ENCODE results near the gene PRKCE. TPM values are rescaled to one million over a fixed set of nuclear protein-coding genes. Genes with fewer than 3 reads are reported as not detected.

PRKCE gene
- total and polyA plus RNA-seq, 2 of the 8 experiments (the other 6 are each of a cell fraction or from before 2014, with no cell fraction given): 0.54 to 2.1 TPM

DNA sequence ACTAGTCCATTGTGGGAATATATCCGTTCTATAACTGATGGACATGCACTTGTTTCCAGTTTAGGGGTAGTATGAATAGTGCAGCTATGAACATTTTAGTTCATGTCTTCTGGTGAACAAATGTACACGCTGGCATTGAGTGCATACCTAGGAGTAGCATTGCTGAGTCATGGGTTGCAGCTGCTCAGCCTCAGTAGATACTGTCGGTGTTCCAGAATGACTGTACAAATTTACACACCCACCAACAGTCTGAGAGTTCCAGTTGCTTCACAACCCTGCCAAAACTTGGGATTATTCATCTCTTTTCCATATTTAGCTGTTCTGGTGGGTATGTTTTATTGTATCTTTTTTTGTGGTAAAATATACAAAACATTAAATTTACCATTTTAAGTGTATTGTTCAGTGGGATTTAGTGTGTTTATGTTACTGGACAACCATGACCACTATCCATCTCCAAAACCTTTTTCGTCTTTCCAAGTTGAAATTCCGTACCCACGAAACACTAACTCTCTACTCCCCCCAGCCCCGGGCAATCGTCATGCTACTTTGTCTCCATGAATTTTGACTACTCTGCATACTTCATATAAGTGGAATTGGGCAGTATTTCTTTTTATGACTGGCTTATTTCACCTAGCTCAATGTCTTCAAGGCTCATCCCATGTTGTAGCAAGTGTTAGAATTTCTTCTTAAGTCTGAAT is 281.0 kb downstream of the PRKCE start (continued):
- TF ChIP-seq RXRA (IDR thresholded peaks at IDR 0.05; ENCODE audit: insufficient read depth, low read depth, low read length) (no peak), GABPA (IDR thresholded peaks at IDR 0.05; ENCODE audit: borderline replicate concordance, insufficient read depth, low read length) (no peak), CREB1 (IDR thresholded peaks at IDR 0.05) (no peak), BRCA1 (IDR thresholded peaks at IDR 0.05; ENCODE audit: low read depth, low read length) (no peak), POU5F1 (IDR thresholded peaks at IDR 0.05; ENCODE audit: low read depth, low read length) (no peak)
- TF ChIP-seq, protein P1, sequence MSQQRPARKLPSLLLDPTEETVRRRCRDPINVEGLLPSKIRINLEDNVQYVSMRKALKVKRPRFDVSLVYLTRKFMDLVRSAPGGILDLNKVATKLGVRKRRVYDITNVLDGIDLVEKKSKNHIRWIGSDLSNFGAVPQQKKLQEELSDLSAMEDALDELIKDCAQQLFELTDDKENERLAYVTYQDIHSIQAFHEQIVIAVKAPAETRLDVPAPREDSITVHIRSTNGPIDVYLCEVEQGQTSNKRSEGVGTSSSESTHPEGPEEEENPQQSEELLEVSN (IDR thresholded peaks at IDR 0.05): no peak
